ENCODE data around the gene AP5B1. TPM values are rescaled to one million over a fixed set of nuclear protein-coding genes. Genes with fewer than 3 reads are reported as not detected.

AP5B1 gene
- total and polyA plus RNA-seq, 9 of the 15 experiments (the other 6 are each of a cell fraction or from before 2014, with no cell fraction given) = 0.51 to 24.2 (median 5.1) TPM

GRCh38 chr11:65766535-65766934 is 14.2 kb downstream of the AP5B1 start:
- no peak overlapping the region for H3K4me3 ChIP-seq
- ATAC-seq = no peak
- H2AFZ ChIP-seq (ENCODE audit: low read depth, low read length) = no peak overlapping the region
- CTCF ChIA-PET (ENCODE audit: low intra/inter-chr PET ratio) = no interaction called here
- BruUV-seq (replicated peaks) = no TSS peak
- WGBS (ENCODE audit: insufficient coverage, low coverage, missing lambda C conversion rate) = 7% methylated on average over 7 of the region's 7 CpGs
- H3K27ac ChIP-seq (ENCODE audit: extremely low read depth, low read depth, low read length) = no peak overlapping the region
- no peaks in the 10 kb centered on the region for H3K9me3 ChIP-seq (replicated peaks; ENCODE audit: control insufficient read depth, insufficient read depth, low read depth, low read length)
- POLR2A ChIA-PET = interaction anchor here (1.8 kb wide), 1 partner anchor 9 kb away, joined by 5 read pairs; no protein-coding TSS in a partner anchor
- no peak for FAIRE-seq
- H3K9ac ChIP-seq (ENCODE audit: insufficient read depth in 1 of 2, low read depth in 2 of 2, low read length in 2 of 2) = no peak overlapping the region
- H4K20me1 ChIP-seq (replicated peaks; ENCODE audit: control insufficient read depth, insufficient read depth, low read length) = no peaks in the 10 kb centered on the region
- intact Hi-C loops (cut with micrococcal nuclease) (no loop called here), in situ Hi-C loops (cut with MboI) (no loop called here)
- no peak for DNase-seq (ENCODE audit: extremely low read depth in 1 of 4, low spot score in 3 of 4)
- H3K4me1 ChIP-seq (replicated peaks in 1 of 2; ENCODE audit: control insufficient read depth in 2 of 2, insufficient read depth in 2 of 2, low read length in 2 of 2) = no peaks in the 10 kb centered on the region
- no peaks in the 10 kb centered on the region for H3K79me2 ChIP-seq (ENCODE audit: control insufficient read depth, insufficient read depth, low read length)
- H3K9me1 ChIP-seq (ENCODE audit: control insufficient read depth, insufficient read depth, low read length) = no peaks in the 10 kb centered on the region
- H3K27me3 ChIP-seq (ENCODE audit: control insufficient read depth in 2 of 2, insufficient read depth in 2 of 2, low read length in 2 of 2) = no peaks in the 10 kb centered on the region; a peak in 2 of 5 replicates
- no peaks in the 10 kb centered on the region for H3K36me3 ChIP-seq (ENCODE audit: control insufficient read depth, insufficient read depth, low read length)
- no peak overlapping the region for H3K4me2 ChIP-seq (ENCODE audit: insufficient read depth, low read length)
- TF ChIP-seq ZNF316 (IDR thresholded peaks at IDR 0.05) (0 out of 2 replicates have a peak, but pooled peaks have one; percentile 4), MTF1 (CRISPR knock-in tag; IDR thresholded peaks at IDR 0.05; ENCODE audit: borderline replicate concordance) (no peak), KLF10 (CRISPR knock-in tag; IDR thresholded peaks at IDR 0.05) (no peak), HDAC2 (IDR thresholded peaks at IDR 0.05) (no peak), C11orf30 (IDR thresholded peaks at IDR 0.05; ENCODE audit: low read depth) (0 out of 2 replicates have a peak, but pooled peaks have one; percentile 4), REST (IDR thresholded peaks at IDR 0.05; ENCODE audit: borderline replicate concordance) (no peak), REST (CRISPR knock-in tag; IDR thresholded peaks at IDR 0.05; ENCODE audit: low read depth) (no peak), KLF13 (tag; IDR thresholded peaks at IDR 0.05; ENCODE audit: borderline replicate concordance, low read depth) (no peak), MEIS2 (IDR thresholded peaks at IDR 0.05; ENCODE audit: partially characterized antibody) (peak; percentile 82), CCNT2 (IDR thresholded peaks at IDR 0.05; ENCODE audit: borderline replicate concordance, extremely low read depth, insufficient read length, low read depth, low read length) (no peak), SRSF7 (optimal IDR thresholded peaks at IDR 0.05; ENCODE audit: low read depth, low read length) (no peak)
- TF ChIP-seq, protein P1, sequence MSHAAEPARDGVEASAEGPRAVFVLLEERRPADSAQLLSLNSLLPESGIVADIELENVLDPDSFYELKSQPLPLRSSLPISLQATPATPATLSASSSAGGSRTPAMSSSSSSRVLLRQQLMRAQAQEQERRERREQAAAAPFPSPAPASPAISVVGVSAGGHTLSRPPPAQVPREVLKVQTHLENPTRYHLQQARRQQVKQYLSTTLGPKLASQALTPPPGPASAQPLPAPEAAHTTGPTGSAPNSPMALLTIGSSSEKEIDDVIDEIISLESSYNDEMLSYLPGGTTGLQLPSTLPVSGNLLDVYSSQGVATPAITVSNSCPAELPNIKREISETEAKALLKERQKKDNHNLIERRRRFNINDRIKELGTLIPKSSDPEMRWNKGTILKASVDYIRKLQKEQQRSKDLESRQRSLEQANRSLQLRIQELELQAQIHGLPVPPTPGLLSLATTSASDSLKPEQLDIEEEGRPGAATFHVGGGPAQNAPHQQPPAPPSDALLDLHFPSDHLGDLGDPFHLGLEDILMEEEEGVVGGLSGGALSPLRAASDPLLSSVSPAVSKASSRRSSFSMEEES (CRISPR knock-in tag; IDR thresholded peaks at IDR 0.05) = no peak
